Measurements from ENCODE around the gene UBD.

UBD gene

DNA sequence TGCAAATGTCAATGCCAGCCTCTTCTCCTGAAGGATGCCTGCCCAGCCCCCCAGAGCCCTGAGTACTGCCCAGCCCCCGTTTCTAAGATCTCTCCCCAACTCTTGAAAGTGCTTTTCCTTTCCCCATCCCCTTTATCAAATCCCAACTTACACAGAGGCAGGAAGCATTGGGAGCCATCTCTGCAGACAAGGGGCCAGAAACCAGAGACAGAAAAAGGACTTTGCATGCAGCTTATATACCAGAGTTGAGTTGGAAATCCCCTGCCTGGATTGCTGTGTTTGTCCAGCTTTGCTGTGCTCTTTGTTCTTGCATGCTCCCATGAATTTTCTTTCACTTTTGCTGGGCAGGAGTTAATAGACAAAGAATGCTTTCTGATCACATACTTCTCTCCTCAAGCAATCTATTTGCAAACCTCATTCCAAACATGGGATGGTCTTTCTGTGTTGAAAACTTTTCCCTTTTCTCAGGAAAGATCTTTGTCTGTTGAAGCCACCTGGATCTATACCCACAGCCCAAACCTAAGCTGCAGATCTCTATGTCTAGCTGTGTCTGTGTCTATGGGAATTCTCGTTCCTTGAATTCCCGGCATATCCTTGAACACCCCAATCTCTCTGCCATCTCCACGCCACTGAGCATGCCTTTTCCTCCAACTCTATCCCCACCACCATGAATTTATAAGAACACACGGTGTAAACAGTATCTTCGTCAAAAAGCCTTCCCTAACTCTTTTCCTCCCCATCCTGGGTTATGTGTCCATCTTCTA is at the start of gene UBD:
Gene UBD, minus strand, starts transcription at position 209 of the 764 bp plus-strand sequence. Its CDS starts 31 bp downstream, at position 178.
- no peak for DNase-seq (ENCODE audit: low read depth)

DNA sequence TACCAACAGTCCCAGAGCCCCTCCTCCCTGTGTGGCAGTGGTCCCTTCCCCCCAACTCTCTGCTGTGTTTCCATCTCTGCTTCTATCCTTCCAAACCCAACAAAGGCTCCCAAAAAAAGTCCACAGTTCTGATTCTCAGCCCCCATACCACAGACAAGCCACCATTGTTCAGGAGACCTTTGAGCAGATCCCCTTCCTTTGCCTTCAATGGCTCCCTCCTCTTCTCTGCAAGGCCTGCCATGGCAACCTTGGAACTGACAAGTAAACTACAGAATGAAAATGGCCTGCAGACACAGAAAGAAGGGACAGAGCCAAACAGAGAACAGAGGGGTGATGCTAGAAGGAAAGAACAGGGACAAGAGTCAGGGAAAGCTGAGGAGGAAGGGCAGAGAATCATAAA is 48.6 kb upstream of the UBD start:
- DNase-seq (ENCODE audit: low read depth), result no peak

DNA sequence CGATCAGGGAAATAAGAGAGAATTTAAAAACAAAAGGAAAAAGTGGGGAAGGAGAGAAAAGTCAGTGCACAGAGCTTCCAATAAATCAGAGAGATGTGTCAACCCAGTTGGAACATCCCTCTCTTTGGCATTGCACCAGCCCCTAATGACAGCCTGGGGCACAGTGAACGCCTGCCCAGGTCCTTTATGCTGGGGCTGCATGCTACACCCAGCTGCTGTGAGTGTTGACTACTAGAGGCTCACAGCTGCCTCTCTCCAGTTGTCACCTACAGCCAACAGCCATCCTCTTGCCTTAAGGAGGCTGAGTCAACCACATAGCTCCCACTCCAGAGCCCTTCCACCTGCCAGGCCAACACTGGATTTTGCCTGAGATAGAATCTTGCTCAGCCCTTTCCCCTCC is 44.4 kb upstream of the UBD start:
- DNase-seq (ENCODE audit: low read depth), result no peak

DNA sequence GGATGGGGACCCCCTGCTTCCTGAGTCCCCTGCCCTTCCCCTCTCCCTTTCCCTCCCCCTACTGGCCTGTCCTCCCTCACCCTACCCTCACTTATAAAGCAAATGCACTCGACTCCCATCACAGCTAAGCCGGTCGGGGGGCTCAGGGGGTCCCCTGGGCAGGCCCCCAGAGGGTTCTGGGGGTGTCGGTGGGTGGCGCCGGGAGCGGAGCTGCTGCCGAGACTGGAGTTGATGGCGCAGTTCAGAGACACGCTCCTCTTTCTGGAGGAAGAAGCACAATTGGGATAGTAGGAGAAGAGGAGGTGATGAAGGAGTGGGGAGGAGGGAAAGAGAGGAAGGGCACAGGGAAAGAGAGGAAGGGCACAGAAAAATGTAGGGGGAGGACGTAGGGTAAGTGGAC is 43.9 kb upstream of the UBD start:
- no peak for DNase-seq (ENCODE audit: low read depth)

DNA sequence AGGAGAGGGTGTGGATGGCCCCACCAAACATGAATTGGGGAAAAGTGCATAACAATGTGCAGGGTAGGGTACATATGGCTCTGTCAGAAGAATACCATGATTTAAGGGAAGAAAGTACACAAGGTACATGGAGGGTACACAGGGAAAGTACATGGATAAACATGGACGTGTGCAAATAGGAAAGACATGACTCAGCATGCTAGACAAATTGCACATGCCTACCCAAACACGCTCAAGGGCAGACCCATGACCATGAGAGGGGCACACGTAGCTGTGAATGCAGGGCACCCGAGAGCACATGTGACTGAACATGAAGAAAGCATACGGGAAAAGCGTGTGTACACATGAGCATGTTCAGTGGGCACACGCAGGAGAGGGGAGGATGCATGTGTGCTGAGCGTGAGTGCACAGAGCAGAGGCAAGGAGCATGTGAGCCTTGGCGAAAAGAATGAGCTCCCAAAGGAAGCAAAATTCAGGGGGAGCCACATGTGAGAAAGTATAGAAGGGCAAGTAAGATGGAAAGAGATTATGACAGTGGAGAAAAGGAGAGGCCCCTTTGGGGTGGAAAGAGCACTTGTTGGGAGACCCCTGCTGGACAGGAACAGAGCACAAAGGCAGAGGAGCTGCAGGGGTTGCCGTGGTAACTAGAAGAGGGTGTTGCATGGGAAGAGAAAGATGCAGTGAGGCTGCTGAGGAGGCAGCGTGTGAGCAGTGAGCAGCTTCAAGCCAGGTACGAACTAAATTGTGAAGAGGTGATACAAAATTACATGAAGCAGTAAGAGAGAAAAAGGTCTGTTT is 43.2 kb upstream of the UBD start:
- DNase-seq (ENCODE audit: low read depth), result no peak

DNA sequence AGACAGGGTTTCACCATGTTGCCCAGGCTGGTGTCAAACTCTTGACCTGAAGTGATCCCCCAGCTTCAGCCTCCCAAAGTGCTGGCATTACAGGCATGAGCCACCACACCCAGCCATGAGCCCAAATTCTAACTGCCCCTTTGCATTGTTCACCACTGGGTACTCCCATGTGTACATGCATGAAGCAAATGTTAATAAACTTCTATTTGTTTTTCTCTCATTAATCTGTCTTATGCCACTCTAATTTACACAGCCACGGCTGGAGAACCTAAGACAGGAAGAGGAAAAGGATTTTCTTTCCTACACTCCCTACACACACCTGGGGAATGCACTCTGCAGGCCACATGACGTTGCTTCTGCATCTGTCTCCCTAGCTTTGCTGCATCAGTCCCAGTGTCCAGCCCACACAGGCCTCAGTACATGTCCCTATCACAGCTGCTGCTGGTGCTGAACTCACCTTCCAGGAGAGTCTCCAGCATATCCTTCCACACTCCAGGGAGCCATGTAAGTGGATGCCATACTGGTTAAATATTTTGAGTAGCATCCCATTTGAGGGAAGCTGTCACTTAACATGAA is 38.7 kb upstream of the UBD start:
- no peak for DNase-seq (ENCODE audit: low read depth)

DNA sequence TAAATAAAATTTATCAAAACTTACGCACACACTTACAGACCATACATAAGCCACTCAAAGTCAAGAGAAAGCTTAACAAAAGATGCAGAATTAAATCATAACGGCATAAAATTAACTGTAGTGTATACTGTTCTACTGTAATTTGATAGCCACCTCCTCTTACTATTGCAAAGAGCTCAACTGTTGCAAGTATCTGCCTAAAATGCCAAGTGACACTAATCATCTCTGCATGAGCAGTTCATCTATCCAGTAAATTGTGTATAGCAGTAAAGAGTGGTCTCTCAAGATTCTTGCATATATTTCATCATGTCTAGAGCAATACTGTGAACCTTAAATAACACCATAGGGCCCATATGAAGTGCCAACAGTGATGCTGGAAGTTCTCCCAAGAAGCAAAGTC is 37.7 kb upstream of the UBD start:
- DNase-seq (ENCODE audit: low read depth), result no peak

DNA sequence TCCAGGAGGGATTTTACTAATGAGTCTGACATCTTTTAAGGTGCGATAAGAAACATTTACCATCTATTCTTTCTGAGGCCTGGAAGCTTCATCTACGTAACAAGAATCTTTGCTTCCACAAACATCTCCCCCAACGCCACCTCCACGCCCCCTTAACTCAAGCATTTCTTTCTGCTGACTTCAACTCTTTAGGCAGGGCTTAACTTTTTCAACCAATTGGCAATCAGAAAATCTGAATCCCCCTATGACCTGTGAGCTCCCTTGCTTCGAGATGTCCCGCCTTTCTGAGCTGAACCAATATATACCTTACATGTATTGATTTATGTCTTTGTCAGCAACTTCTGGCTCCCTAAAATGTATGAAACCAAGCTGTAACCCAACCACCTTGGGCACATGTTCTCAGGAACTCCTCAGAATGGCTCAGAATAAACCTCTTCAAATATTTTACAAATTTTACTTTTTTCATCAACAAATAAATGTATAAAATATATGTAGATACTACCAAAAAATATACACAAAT is 36.9 kb upstream of the UBD start:
- no peak for DNase-seq (ENCODE audit: low read depth)

DNA sequence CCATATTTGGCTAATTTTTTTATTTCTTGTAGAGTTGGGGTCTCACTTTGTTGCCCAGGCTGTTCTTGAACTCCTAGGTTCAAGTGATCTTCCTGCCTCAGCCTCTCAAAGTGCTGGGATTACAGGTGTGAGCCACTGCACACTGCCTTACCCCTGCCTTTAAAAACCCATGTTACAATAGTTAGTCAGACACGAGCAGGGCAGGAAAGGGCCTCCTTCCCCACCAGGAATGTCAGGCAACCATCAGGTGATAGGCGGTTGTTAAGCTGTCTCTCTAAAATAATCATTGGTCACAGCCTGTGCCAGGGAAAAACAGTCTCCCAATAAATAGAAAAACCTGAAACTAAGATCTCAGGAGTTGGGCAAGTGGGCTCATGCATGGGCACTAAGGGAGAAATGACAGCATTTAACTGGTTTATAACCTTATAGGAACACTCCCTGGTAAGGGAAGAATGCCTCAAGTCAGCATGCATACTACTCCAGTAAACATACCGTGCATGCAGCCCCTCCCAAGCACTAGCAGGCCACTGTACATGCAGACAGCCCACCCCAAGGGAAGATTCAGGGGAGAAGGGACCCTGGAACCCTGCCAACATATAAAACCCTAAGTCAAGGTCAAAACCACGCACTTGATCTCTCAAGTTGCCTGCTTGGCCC is 33.8 kb upstream of the UBD start:
- DNase-seq (ENCODE audit: low read depth), result no peak

DNA sequence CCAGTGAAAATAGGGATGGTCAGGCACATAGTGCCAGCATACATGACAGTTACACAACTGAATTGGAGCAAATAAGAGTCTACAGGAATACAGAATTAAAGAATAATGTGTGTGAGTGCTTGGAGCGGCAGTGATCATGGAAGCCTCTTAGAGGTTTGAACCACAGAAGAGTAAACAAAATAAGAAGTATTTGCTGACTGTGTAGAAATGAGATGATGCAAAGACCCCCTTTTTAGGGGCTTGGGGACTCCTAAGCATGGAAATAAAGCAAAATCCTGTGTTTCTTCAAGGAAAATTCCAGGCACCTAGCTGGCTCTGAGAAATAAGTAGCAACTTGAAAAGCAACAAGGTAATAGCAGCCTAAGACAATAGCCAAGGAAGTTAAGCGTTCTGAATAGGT is 32.1 kb upstream of the UBD start:
- DNase-seq (ENCODE audit: low read depth), result no peak

DNA sequence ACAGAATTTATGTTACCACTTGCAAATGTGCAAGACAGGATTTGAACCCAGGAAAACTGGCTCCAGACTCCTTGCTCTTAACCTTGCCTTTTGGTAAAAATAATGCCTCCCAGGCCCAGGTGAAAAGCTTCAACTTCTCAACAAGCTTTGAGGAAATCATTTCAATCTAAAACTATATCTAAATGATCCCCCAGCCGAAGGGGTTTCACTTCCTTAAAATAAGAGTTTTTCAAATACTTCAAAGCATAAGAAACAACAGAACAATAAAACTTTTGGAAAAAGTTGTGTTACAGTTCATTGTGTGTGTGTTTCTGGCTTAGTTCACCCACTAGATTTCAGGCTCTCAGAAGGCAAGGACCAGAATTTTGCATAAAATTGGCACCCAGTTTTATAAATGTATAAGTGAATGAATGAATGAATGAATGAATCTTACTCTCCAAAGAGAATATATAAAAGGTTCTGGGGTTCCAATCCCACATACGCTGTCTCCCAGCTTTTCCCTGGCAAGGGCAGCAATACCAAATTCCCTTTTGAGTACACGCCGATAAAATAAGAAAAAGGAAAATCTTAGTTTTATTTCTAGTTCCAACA is 30.8 kb upstream of the UBD start:
- no peak for DNase-seq (ENCODE audit: low read depth)

DNA sequence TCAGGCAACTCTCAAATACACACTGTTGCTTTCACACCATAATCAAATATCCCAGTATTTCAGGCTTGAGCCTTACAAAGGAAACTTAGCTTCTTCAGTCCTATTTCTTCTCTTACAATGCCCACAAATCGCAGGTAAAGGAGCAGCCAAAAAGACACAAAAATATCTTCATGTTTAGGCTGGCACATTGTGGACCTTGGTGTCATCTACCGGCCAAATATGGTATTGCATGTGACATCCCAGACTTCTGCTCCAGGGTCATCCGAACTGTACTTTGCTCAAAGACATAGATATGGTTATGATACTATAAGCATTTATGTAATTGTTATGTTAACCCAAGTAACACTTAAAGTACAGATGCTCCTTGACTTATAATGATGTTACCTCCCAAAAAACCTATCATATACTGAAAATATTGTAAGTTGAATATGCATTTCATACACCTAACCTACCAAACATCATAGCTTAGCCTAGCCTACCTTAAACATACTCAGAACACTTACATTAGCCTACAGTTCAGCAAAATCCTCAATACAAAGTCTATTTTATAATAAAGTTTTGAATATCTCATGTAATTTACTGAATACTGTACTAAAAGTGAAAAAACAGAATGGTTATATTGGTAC is 30.0 kb upstream of the UBD start:
- DNase-seq (ENCODE audit: low read depth), result no peak

DNA sequence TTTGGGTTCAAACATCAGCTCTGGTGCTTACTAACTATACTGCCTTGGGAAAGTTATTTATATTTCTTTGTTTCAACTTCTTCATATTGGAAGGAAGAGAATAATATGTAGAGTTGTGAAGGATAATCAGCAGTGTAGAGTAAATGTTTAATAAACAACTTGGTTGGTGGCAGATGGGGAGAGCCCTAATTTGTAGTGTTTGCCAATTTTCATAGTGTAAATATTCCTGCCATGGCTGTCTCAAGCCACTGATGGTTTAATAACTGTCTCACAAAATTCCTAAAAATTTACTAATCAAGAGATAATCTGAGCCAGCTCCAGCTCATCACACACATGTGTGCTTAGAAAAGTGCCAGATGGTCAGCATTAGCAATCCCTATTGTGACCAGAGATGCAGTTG is 25.3 kb upstream of the UBD start, which contains the start of gene OR2H2:
Gene OR2H2, plus strand, starts transcription at position 301 of the 400 bp plus-strand sequence. CDS start 2,824 bp downstream, outside the sequence.
- no peak for DNase-seq (ENCODE audit: low read depth)

DNA sequence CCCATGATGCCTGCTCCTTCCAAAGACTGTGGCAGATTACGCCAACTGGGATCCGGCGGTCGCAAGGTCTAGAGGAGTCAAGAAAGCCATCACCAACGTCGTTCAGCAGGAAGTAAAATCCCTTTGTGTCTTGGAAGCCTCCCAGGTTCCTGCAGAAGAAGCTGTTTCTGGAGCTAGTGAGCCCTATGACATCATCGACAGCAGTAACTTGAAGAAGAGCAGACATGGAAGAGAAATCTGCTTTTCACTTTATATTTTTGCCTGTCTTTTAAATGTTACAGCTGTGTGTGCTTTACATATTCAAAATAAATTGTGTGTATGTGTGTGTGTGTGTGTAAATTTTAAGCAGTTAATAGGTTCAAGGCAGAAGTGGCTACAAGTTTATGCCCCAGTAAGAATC is 18.0 kb upstream of the UBD start:
- no peak for DNase-seq (ENCODE audit: low read depth)

DNA sequence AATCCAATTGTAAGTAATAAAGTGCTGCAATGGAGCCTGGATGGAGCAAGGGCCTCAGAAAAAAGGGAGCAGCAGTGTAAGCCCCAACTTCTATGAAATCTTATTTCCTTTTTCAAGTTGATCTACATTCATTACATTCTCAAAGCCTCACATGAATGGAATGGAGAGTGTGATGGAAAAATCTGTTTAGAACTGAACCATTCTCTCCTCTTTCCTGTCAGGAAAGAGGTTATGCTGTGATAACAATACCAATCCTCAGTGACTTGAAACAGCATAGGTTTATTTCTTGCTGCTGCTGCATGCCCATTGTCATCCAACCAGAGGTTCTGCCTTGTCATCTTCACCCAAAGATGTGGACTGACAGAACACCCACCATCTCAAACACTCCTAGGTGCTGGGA is 16.5 kb upstream of the UBD start:
- DNase-seq (ENCODE audit: low read depth), result no peak

DNA sequence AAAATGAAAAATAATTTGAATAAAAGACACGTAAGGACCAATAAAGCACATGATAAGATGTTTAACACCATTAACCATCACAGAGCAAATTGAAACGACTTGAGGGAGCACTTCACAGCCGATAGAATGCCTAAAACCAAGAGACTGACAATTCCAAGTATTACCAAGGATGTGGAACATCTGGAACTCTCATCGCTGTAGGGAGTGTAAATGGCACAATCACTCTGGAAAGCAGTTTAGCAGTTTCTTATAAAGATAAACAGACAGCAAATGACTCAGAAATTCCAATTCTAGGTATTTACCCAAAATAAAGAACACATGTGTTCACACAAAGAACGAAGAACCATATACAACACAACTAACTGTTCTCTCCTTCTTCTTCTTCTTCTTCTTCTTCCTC is 8.5 kb upstream of the UBD start:
- no peak for DNase-seq (ENCODE audit: low read depth)

DNA sequence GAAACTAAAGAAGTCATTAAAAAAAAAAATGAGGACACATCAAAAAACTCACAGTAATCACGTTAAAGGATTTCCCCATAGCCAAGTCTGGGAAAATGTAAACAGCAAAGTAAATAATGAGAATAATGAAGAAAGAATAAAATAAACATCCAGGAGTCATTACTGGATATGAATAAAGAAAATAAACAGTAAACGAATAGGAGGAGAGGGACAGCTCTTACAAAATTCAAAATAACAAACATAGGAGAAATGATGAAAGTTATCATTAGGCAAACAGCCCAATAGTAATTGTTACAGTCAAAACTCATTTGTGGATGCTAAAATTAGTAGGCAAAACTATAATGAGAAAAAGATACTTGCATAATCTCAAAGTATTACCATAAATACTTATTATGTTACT is 8.0 kb upstream of the UBD start:
- no peak for DNase-seq (ENCODE audit: low read depth)

DNA sequence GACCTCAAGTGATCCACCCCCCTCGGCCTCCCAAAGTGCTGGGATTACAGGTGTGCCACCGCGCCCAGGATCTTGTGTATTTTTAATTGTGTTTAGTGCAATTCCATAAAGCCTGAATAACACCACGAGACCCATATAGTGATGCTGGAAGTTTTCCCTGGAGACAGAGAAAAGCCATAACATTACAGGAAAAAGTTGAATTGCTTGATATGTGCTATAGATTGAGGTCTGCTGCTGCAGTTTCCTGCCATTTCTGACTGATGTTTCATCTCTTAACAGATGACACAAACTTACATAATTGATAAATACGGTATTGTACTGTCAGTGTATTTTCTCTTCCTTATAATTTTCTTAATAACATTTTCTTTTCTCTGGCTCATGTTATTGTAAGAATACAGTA is 7.3 kb upstream of the UBD start:
- DNase-seq (ENCODE audit: low read depth), result no peak

DNA sequence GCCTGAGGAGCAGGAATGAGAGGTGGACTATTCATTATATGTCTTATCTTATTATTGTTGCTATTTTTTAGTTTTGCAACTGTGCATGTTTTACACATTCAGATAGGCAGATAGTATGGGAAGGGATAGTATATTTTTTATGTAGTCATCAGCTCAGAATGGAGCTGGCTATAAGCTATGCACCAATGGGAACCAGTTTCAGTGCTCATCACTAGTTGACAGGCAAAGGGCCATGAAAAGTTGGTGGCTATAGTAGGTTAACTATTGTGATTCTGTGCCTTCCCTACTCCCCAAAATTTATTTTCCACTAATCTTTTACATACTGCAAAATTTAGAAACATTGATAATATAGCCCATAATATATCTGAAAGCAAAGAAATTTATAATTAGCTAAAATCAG is 5.3 kb upstream of the UBD start:
- no peak for DNase-seq (ENCODE audit: low read depth)

DNA sequence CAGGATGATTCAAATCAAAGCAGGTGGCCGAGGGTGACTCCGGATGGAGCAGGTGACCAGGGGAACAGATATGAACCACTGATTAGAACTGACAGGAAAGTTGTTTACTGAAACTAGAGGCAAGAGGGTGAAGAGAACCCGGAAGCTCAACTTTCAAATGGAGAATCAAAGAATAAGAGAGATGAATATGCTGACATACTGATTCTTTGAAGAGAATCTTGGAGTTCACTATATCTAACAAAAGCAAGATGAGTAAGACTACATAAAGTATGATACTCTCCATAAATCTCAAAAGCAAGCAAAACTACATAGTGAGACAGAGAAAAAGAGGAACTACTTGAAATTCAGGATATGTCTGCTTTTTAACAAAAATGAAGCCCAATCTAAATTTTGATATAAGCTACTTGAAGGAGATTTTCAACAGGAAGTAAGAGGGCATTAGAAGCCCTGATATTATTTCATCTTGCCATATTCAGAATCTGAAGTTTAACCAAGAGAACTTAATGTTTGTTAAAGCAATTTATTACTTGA is 4.0 kb upstream of the UBD start:
- no peak for DNase-seq (ENCODE audit: low read depth)

DNA sequence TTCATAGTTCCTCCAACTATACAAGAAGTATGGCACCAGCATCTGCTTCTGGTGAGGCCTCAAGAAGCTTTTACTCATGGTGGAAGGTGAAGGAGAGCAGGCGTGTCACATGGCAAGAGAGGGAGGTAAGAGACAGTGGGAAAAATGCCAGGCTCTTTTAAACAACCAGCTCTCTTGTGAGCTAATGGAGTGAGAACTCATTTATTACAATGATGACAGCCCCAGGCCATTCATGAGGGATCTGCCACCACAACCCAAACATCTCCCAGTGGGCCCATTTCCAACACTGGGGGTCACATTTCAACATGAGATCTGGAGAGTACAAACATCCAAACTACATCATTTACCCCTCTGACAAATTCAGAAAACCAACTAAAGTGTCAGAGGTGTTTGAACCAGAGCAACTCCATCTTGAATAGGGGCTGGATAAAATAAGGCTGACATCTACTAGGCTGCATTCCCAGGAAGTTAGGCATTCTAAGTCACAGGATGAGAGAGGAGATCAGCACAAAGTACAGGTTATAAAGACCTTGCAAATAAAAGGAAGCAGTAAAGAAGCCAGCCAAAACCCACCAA is 2.2 kb upstream of the UBD start:
- DNase-seq (ENCODE audit: low read depth), result no peak
